ENCODE data around the gene SLC25A29.
"Not testable (repeated sequence)": the region's sequence is repeated elsewhere in the genome, so short reads cannot be mapped to it uniquely, and the experiment has no call there.

Gene SLC25A29

GRCh38 chr14:100309028-100309737 is 2.9 kb upstream of the SLC25A29 start:
- no peak for DNase-seq

- not testable (repeated sequence) for DNase-seq
Measured at GRCh38 chr14:100308427-100308792, 2.2 kb upstream of the SLC25A29 start.

- DNase-seq, result no peak
Measured at GRCh38 chr14:100307766-100308426, 1.7 kb upstream of the SLC25A29 start.

- no peak for DNase-seq
Measured at GRCh38 chr14:100306998-100307765, 938 bp upstream of the SLC25A29 start.

GRCh38 chr14:100305324-100306100 is 732 bp downstream of the SLC25A29 start:
- peak in 1 of 2 donors; percentile 54 for DNase-seq

- DNase-seq, result peak in 1 of 2 donors; percentile 18
Measured at GRCh38 chr14:100304825-100305323, 1.4 kb downstream of the SLC25A29 start.

- no peak for DNase-seq
Measured at GRCh38 chr14:100303925-100304324, 2.3 kb downstream of the SLC25A29 start.

- no peak for DNase-seq
Measured at GRCh38 chr14:100303179-100303578, 3.1 kb downstream of the SLC25A29 start.

GRCh38 chr14:100302616-100303015 is 3.6 kb downstream of the SLC25A29 start:
- DNase-seq, result no peak

- DNase-seq, result no peak
Measured at GRCh38 chr14:100299238-100299560, 7.0 kb downstream of the SLC25A29 start.

GRCh38 chr14:100298551-100299237 is 7.5 kb downstream of the SLC25A29 start:
- no peak for DNase-seq

- peak in 1 of 2 donors; percentile 67 for DNase-seq
Measured at GRCh38 chr14:100297320-100298300, 8.6 kb downstream of the SLC25A29 start.

GRCh38 chr14:100296729-100297128 is 9.5 kb downstream of the SLC25A29 start:
- not testable (repeated sequence) for DNase-seq

- peak in 1 of 2 donors; percentile 32 for DNase-seq
Measured at GRCh38 chr14:100296106-100296651, 10.1 kb downstream of the SLC25A29 start.

- DNase-seq, result no peak
Measured at GRCh38 chr14:100295376-100296105, 10.7 kb downstream of the SLC25A29 start.

- DNase-seq, result no peak
Measured at GRCh38 chr14:100294963-100295330, 11.3 kb downstream of the SLC25A29 start.

GRCh38 chr14:100294213-100294962 is 11.9 kb downstream of the SLC25A29 start:
- no peak for DNase-seq

GRCh38 chr14:100293497-100294212 is 12.6 kb downstream of the SLC25A29 start:
- no peak for DNase-seq
